ENCODE results near the gene ADGRL3.

The ADGRL3 gene

GRCh38 chr4:61773655-61774245 is 573.6 kb downstream of the ADGRL3 start:
- TF ChIP-seq ZC3H10 (CRISPR knock-in tag; IDR thresholded peaks at IDR 0.05) (no peak), ZNF70 (CRISPR knock-in tag; IDR thresholded peaks at IDR 0.05) (no peak), PPARA (CRISPR knock-in tag; IDR thresholded peaks at IDR 0.05; ENCODE audit: borderline replicate concordance) (no peak), TSHZ2 (CRISPR knock-in tag; IDR thresholded peaks at IDR 0.05) (no peak), CSRNP3 (CRISPR knock-in tag; IDR thresholded peaks at IDR 0.05) (no peak), CREB5 (CRISPR knock-in tag; IDR thresholded peaks at IDR 0.05; ENCODE audit: low read depth) (no peak), ZNF565 (CRISPR knock-in tag; conservative IDR thresholded peaks at IDR 0.05; ENCODE audit: low read depth) (no peak), ESRRG (CRISPR knock-in tag; IDR thresholded peaks at IDR 0.05) (no peak), TOX (CRISPR knock-in tag; IDR thresholded peaks at IDR 0.05; ENCODE audit: borderline replicate concordance) (no peak), PATZ1 (CRISPR knock-in tag; IDR thresholded peaks at IDR 0.05; ENCODE audit: borderline replicate concordance) (no peak), SNAI2 (CRISPR knock-in tag; IDR thresholded peaks at IDR 0.05) (no peak), GLIS3 (CRISPR knock-in tag; IDR thresholded peaks at IDR 0.05) (no peak), ARNTL (CRISPR knock-in tag; IDR thresholded peaks at IDR 0.05; ENCODE audit: borderline replicate concordance, low read depth) (no peak), ISL1 (CRISPR knock-in tag; IDR thresholded peaks at IDR 0.05) (no peak), CSDC2 (CRISPR knock-in tag; IDR thresholded peaks at IDR 0.05) (no peak), OSR1 (CRISPR knock-in tag; IDR thresholded peaks at IDR 0.05) (no peak)

DNA sequence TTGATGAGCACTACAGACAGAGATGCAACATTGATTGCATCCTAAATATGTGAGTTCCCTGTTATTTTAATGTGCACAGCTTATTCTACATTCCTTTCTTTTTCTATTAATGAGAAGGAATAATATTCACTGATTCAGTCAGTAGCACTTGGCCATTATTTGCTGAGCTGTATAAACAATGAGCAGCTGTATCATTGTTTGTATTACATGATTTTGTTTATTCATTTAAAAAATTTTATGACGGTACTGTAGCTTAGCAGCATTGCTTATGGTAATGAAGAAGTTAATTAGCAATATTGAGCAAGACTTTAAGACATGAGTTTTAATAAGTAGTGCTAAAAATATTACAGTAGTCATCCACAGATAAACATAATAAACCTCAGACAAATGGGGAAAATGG is 582.0 kb downstream of the ADGRL3 start:
- ATAC-seq: no peak
- TF ChIP-seq ARNTL (CRISPR knock-in tag; IDR thresholded peaks at IDR 0.05; ENCODE audit: borderline replicate concordance, low read depth) (no peak), TOX (CRISPR knock-in tag; IDR thresholded peaks at IDR 0.05; ENCODE audit: borderline replicate concordance) (no peak), CREB5 (CRISPR knock-in tag; IDR thresholded peaks at IDR 0.05; ENCODE audit: low read depth) (no peak), ZFP3 (CRISPR knock-in tag; IDR thresholded peaks at IDR 0.05) (no peak), POU6F1 (CRISPR knock-in tag; IDR thresholded peaks at IDR 0.05; ENCODE audit: borderline replicate concordance, low read depth) (no peak), ZFP30 (CRISPR knock-in tag; IDR thresholded peaks at IDR 0.05) (no peak), GLIS3 (CRISPR knock-in tag; IDR thresholded peaks at IDR 0.05) (no peak), BACH2 (CRISPR knock-in tag; IDR thresholded peaks at IDR 0.05; ENCODE audit: borderline replicate concordance) (no peak), ZNF8 (CRISPR knock-in tag; IDR thresholded peaks at IDR 0.05) (no peak), ZNF70 (CRISPR knock-in tag; IDR thresholded peaks at IDR 0.05) (no peak), ISL1 (CRISPR knock-in tag; IDR thresholded peaks at IDR 0.05) (no peak), TSHZ2 (CRISPR knock-in tag; IDR thresholded peaks at IDR 0.05) (no peak), ESRRG (CRISPR knock-in tag; IDR thresholded peaks at IDR 0.05) (no peak)

More at GRCh38 chr4:61773655-61774245, 573.6 kb downstream of the ADGRL3 start:
- ATAC-seq: no peak
